ENCODE data around the gene TNFSF12. TPM values are rescaled to one million over a fixed set of nuclear protein-coding genes. Genes with fewer than 3 reads are reported as not detected.

Gene TNFSF12
- polyA plus RNA-seq, 1 of the 3 experiments (the other 2 are of a cell fraction): 47.6 TPM

DNA sequence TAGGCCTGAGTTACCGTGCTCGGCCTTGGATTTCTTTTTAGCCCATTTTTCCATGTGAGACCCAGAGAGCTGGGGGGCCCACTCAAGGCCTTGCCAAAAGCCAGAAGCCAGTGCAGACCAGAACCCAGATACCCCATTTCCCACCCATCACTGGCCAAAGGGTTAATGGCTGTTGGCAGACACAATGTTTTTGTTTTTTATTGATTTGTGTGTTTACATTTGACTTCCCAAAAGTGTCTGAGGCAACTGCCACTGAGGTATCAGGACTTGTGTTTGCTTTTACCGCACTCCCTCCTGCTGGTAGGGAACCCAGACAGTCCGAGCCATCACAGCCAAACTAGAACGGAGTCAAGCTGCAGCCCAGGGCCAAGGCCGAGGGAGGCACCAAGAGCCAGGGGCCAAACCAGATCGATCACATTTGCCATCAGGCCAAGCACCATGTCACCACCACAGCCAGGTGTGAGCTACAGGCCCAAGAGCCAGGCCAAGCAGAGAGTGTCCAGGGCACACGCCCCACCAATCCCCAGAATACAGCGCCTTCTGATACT is 7.7 kb upstream of the TNFSF12 start:
- Histone ChIP-seq H3F3A (replicated peaks; ENCODE audit: insufficient read depth) (no peaks in the 10 kb centered on the region), H3K79me2 (ENCODE audit: insufficient read depth) (no peaks in the 10 kb centered on the region), H3K27ac (ENCODE audit: low read depth in 2 of 2, low read length in 1 of 2) (no peak overlapping the region), H4K20me1 (ENCODE audit: insufficient read depth) (no peaks in the 10 kb centered on the region), H3K4me2 (no peak overlapping the region), H3K9me3 (peaks cover 3% of the 10 kb centered on the region; the same call in 1 of the 2 replicates), H3K4me3 (ENCODE audit: low read depth in 2 of 2, low read length in 1 of 2) (no peak overlapping the region), H3K27me3 (ENCODE audit: insufficient read depth) (no peaks in the 10 kb centered on the region; the same call in 1 of the 2 replicates), H3K4me1 (ENCODE audit: control insufficient read depth in 1 of 2, insufficient read depth in 2 of 2, low read depth in 1 of 2, low read length in 1 of 2) (no peaks in the 10 kb centered on the region), H3K36me3 (replicated peaks in 1 of 2; ENCODE audit: control insufficient read depth in 1 of 2, insufficient read depth in 2 of 2, low read length in 1 of 2) (no peaks in the 10 kb centered on the region), H2AFZ (ENCODE audit: low read depth) (no peak overlapping the region), H3K9ac (no peak overlapping the region), H3K9me2 (no peaks in the 10 kb centered on the region)
- CTCF ChIA-PET: interaction anchor here (1.3 to 6.8 kb wide), 3 partner anchors 20 to 42 kb away, joined by 3 to 32 read pairs (median 9); partner anchors contain the start of gene SENP3
- no peak for DNase-seq
- TF ChIP-seq EP300 (IDR thresholded peaks at IDR 0.05; ENCODE audit: borderline replicate concordance in 1 of 2, low read depth in 1 of 2, low read length in 1 of 2) (no peak), POLR2AphosphoS5 (IDR thresholded peaks at IDR 0.05; ENCODE audit: low read depth, low read length) (no peak), EZH2phosphoT487 (IDR thresholded peaks at IDR 0.05; ENCODE audit: borderline replicate concordance, low read depth) (no peak), GABPA (IDR thresholded peaks at IDR 0.05; ENCODE audit: low read depth) (no peak), TAF1 (IDR thresholded peaks at IDR 0.05; ENCODE audit: borderline replicate concordance, low read depth, low read length) (no peak), GATA2 (CRISPR knock-in tag; IDR thresholded peaks at IDR 0.05) (no peak), SMC3 (IDR thresholded peaks at IDR 0.05; ENCODE audit: low read depth, low read length) (no peak), FOXM1 (IDR thresholded peaks at IDR 0.05; ENCODE audit: low read depth) (no peak), RAD21 (IDR thresholded peaks at IDR 0.05; ENCODE audit: low read length) (no peak), RCOR1 (IDR thresholded peaks at IDR 0.05; ENCODE audit: low read length) (no peak), ELF1 (IDR thresholded peaks at IDR 0.05) (no peak)
- TF ChIP-seq, protein P1, sequence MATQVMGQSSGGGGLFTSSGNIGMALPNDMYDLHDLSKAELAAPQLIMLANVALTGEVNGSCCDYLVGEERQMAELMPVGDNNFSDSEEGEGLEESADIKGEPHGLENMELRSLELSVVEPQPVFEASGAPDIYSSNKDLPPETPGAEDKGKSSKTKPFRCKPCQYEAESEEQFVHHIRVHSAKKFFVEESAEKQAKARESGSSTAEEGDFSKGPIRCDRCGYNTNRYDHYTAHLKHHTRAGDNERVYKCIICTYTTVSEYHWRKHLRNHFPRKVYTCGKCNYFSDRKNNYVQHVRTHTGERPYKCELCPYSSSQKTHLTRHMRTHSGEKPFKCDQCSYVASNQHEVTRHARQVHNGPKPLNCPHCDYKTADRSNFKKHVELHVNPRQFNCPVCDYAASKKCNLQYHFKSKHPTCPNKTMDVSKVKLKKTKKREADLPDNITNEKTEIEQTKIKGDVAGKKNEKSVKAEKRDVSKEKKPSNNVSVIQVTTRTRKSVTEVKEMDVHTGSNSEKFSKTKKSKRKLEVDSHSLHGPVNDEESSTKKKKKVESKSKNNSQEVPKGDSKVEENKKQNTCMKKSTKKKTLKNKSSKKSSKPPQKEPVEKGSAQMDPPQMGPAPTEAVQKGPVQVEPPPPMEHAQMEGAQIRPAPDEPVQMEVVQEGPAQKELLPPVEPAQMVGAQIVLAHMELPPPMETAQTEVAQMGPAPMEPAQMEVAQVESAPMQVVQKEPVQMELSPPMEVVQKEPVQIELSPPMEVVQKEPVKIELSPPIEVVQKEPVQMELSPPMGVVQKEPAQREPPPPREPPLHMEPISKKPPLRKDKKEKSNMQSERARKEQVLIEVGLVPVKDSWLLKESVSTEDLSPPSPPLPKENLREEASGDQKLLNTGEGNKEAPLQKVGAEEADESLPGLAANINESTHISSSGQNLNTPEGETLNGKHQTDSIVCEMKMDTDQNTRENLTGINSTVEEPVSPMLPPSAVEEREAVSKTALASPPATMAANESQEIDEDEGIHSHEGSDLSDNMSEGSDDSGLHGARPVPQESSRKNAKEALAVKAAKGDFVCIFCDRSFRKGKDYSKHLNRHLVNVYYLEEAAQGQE (IDR thresholded peaks at IDR 0.05; ENCODE audit: low read depth, low read length): no peak
- TF ChIP-seq, protein P2, sequence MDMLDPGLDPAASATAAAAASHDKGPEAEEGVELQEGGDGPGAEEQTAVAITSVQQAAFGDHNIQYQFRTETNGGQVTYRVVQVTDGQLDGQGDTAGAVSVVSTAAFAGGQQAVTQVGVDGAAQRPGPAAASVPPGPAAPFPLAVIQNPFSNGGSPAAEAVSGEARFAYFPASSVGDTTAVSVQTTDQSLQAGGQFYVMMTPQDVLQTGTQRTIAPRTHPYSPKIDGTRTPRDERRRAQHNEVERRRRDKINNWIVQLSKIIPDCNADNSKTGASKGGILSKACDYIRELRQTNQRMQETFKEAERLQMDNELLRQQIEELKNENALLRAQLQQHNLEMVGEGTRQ (IDR thresholded peaks at IDR 0.05; ENCODE audit: borderline replicate concordance, low read depth, low read length): no peak
- TF ChIP-seq, protein P3, sequence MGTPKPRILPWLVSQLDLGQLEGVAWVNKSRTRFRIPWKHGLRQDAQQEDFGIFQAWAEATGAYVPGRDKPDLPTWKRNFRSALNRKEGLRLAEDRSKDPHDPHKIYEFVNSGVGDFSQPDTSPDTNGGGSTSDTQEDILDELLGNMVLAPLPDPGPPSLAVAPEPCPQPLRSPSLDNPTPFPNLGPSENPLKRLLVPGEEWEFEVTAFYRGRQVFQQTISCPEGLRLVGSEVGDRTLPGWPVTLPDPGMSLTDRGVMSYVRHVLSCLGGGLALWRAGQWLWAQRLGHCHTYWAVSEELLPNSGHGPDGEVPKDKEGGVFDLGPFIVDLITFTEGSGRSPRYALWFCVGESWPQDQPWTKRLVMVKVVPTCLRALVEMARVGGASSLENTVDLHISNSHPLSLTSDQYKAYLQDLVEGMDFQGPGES (IDR thresholded peaks at IDR 0.05; ENCODE audit: low read depth, low read length): no peak
- TF ChIP-seq, protein P4, sequence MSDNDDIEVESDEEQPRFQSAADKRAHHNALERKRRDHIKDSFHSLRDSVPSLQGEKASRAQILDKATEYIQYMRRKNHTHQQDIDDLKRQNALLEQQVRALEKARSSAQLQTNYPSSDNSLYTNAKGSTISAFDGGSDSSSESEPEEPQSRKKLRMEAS (IDR thresholded peaks at IDR 0.05; ENCODE audit: low read depth): no peak
- POLR2A ChIA-PET: no interaction called here
- WGBS (ENCODE audit: low lambda C conversion rate): 84% methylated on average over 9 of the region's 9 CpGs
